ENCODE data around the gene LAP3.

LAP3 gene

GRCh38 chr4:17546222-17546621, 30.8 kb upstream of the LAP3 start:
- H3K27ac ChIP-seq (ENCODE audit: low read depth, low read length), result no peak overlapping the region
- H2AFZ ChIP-seq (ENCODE audit: low read length, unreplicated experiment), result no peak overlapping the region
- H3K4me1 ChIP-seq (ENCODE audit: control insufficient read depth, insufficient read depth, low read length, unreplicated experiment), result no peaks in the 10 kb centered on the region
- no peak overlapping the region for H3K4me3 ChIP-seq (ENCODE audit: low read depth, low read length)
- H3K27me3 ChIP-seq (ENCODE audit: insufficient read depth, low read length), result no peaks in the 10 kb centered on the region
- no peaks in the 10 kb centered on the region for H3K79me2 ChIP-seq (ENCODE audit: control insufficient read depth, insufficient read depth, low read length, unreplicated experiment)
- no peaks in the 10 kb centered on the region for H3K36me3 ChIP-seq (ENCODE audit: insufficient read depth, low read length)

GRCh38 chr4:17546678-17547077, 30.3 kb upstream of the LAP3 start:
- Histone ChIP-seq H3K4me1 (ENCODE audit: control insufficient read depth, insufficient read depth, low read length, unreplicated experiment) (no peaks in the 10 kb centered on the region), H2AFZ (ENCODE audit: low read length, unreplicated experiment) (no peak overlapping the region), H3K4me3 (ENCODE audit: low read depth, low read length) (no peak overlapping the region), H3K27me3 (ENCODE audit: insufficient read depth, low read length) (no peaks in the 10 kb centered on the region), H3K27ac (ENCODE audit: low read depth, low read length) (no peak overlapping the region), H3K36me3 (ENCODE audit: insufficient read depth, low read length) (no peaks in the 10 kb centered on the region), H3K79me2 (ENCODE audit: control insufficient read depth, insufficient read depth, low read length, unreplicated experiment) (no peaks in the 10 kb centered on the region)

GRCh38 chr4:17550549-17550948, 26.4 kb upstream of the LAP3 start:
- Histone ChIP-seq H3K27ac (ENCODE audit: low read depth, low read length) (no peak overlapping the region), H3K4me3 (ENCODE audit: low read depth, low read length) (no peak overlapping the region), H3K27me3 (ENCODE audit: insufficient read depth, low read length) (no peaks in the 10 kb centered on the region), H2AFZ (ENCODE audit: low read length, unreplicated experiment) (no peak overlapping the region), H3K79me2 (ENCODE audit: control insufficient read depth, insufficient read depth, low read length, unreplicated experiment) (no peaks in the 10 kb centered on the region), H3K4me1 (ENCODE audit: control insufficient read depth, insufficient read depth, low read length, unreplicated experiment) (no peaks in the 10 kb centered on the region), H3K36me3 (ENCODE audit: insufficient read depth, low read length) (no peaks in the 10 kb centered on the region)

GRCh38 chr4:17552427-17552826, 24.6 kb upstream of the LAP3 start:
- H3K4me3 ChIP-seq (ENCODE audit: low read depth, low read length), result no peak overlapping the region
- no peaks in the 10 kb centered on the region for H3K79me2 ChIP-seq (ENCODE audit: control insufficient read depth, insufficient read depth, low read length, unreplicated experiment)
- H2AFZ ChIP-seq (ENCODE audit: low read length, unreplicated experiment), result no peak overlapping the region
- no peaks in the 10 kb centered on the region for H3K4me1 ChIP-seq (ENCODE audit: control insufficient read depth, insufficient read depth, low read length, unreplicated experiment)
- H3K36me3 ChIP-seq (ENCODE audit: insufficient read depth, low read length), result no peaks in the 10 kb centered on the region
- H3K27ac ChIP-seq (ENCODE audit: low read depth, low read length), result no peak overlapping the region
- H3K27me3 ChIP-seq (ENCODE audit: insufficient read depth, low read length), result no peaks in the 10 kb centered on the region

GRCh38 chr4:17554568-17554967, 22.4 kb upstream of the LAP3 start:
- Histone ChIP-seq H3K36me3 (ENCODE audit: insufficient read depth, low read length) (no peaks in the 10 kb centered on the region), H2AFZ (ENCODE audit: low read length, unreplicated experiment) (no peak overlapping the region), H3K27ac (ENCODE audit: low read depth, low read length) (no peak overlapping the region), H3K4me1 (ENCODE audit: control insufficient read depth, insufficient read depth, low read length, unreplicated experiment) (no peaks in the 10 kb centered on the region), H3K4me3 (ENCODE audit: low read depth, low read length) (no peak overlapping the region), H3K27me3 (ENCODE audit: insufficient read depth, low read length) (no peaks in the 10 kb centered on the region), H3K79me2 (ENCODE audit: control insufficient read depth, insufficient read depth, low read length, unreplicated experiment) (no peaks in the 10 kb centered on the region)

GRCh38 chr4:17556498-17556897, 20.5 kb upstream of the LAP3 start:
- peaks cover 5% of the 10 kb centered on the region for H3K4me1 ChIP-seq (ENCODE audit: control insufficient read depth, insufficient read depth, low read length, unreplicated experiment)
- no peaks in the 10 kb centered on the region for H3K27me3 ChIP-seq (ENCODE audit: insufficient read depth, low read length)
- no peaks in the 10 kb centered on the region for H3K36me3 ChIP-seq (ENCODE audit: insufficient read depth, low read length)
- H3K79me2 ChIP-seq (ENCODE audit: control insufficient read depth, insufficient read depth, low read length, unreplicated experiment), result no peaks in the 10 kb centered on the region
- no peak overlapping the region for H3K4me3 ChIP-seq (ENCODE audit: low read depth, low read length)
- no peak overlapping the region for H2AFZ ChIP-seq (ENCODE audit: low read length, unreplicated experiment)
- H3K27ac ChIP-seq (ENCODE audit: low read depth, low read length), result no peak overlapping the region

GRCh38 chr4:17557880-17558279, 19.1 kb upstream of the LAP3 start:
- Histone ChIP-seq H2AFZ (ENCODE audit: low read length, unreplicated experiment) (no peak overlapping the region), H3K4me1 (ENCODE audit: control insufficient read depth, insufficient read depth, low read length, unreplicated experiment) (peaks cover 10% of the 10 kb centered on the region), H3K79me2 (ENCODE audit: control insufficient read depth, insufficient read depth, low read length, unreplicated experiment) (no peaks in the 10 kb centered on the region), H3K27me3 (ENCODE audit: insufficient read depth, low read length) (no peaks in the 10 kb centered on the region), H3K4me3 (ENCODE audit: low read depth, low read length) (no peak overlapping the region), H3K27ac (ENCODE audit: low read depth, low read length) (no peak overlapping the region), H3K36me3 (ENCODE audit: insufficient read depth, low read length) (no peaks in the 10 kb centered on the region)

GRCh38 chr4:17558941-17559708, 17.9 kb upstream of the LAP3 start:
- Histone ChIP-seq H3K79me2 (ENCODE audit: control insufficient read depth, insufficient read depth, low read length, unreplicated experiment) (no peaks in the 10 kb centered on the region), H3K27me3 (ENCODE audit: insufficient read depth, low read length) (no peaks in the 10 kb centered on the region), H3K27ac (ENCODE audit: low read depth, low read length) (no peak overlapping the region), H3K4me1 (ENCODE audit: control insufficient read depth, insufficient read depth, low read length, unreplicated experiment) (peaks cover 10% of the 10 kb centered on the region), H3K36me3 (ENCODE audit: insufficient read depth, low read length) (no peaks in the 10 kb centered on the region), H2AFZ (ENCODE audit: low read length, unreplicated experiment) (no peak overlapping the region), H3K4me3 (ENCODE audit: low read depth, low read length) (no peak overlapping the region)

- no peaks in the 10 kb centered on the region for H3K27me3 ChIP-seq (ENCODE audit: insufficient read depth, low read length)
- H3K4me3 ChIP-seq (ENCODE audit: low read depth, low read length), result no peak overlapping the region
- no peak overlapping the region for H3K27ac ChIP-seq (ENCODE audit: low read depth, low read length)
- no peaks in the 10 kb centered on the region for H3K79me2 ChIP-seq (ENCODE audit: control insufficient read depth, insufficient read depth, low read length, unreplicated experiment)
- H3K36me3 ChIP-seq (ENCODE audit: insufficient read depth, low read length), result no peaks in the 10 kb centered on the region
- H2AFZ ChIP-seq (ENCODE audit: low read length, unreplicated experiment), result no peak overlapping the region
- H3K4me1 ChIP-seq (ENCODE audit: control insufficient read depth, insufficient read depth, low read length, unreplicated experiment), result peaks cover 10% of the 10 kb centered on the region
These were observed 17.3 kb upstream of the LAP3 start for GRCh38 chr4:17559709-17560048.

- Histone ChIP-seq H3K36me3 (ENCODE audit: insufficient read depth, low read length) (no peaks in the 10 kb centered on the region), H3K27me3 (ENCODE audit: insufficient read depth, low read length) (no peaks in the 10 kb centered on the region), H3K4me1 (ENCODE audit: control insufficient read depth, insufficient read depth, low read length, unreplicated experiment) (peaks cover 10% of the 10 kb centered on the region), H3K79me2 (ENCODE audit: control insufficient read depth, insufficient read depth, low read length, unreplicated experiment) (no peaks in the 10 kb centered on the region), H3K27ac (ENCODE audit: low read depth, low read length) (no peak overlapping the region), H3K4me3 (ENCODE audit: low read depth, low read length) (no peak overlapping the region), H2AFZ (ENCODE audit: low read length, unreplicated experiment) (no peak overlapping the region)
These were observed 16.8 kb upstream of the LAP3 start for GRCh38 chr4:17560065-17560673.

- no peak overlapping the region for H2AFZ ChIP-seq (ENCODE audit: low read length, unreplicated experiment)
- H3K27ac ChIP-seq (ENCODE audit: low read depth, low read length), result no peak overlapping the region
- H3K36me3 ChIP-seq (ENCODE audit: insufficient read depth, low read length), result no peaks in the 10 kb centered on the region
- no peaks in the 10 kb centered on the region for H3K79me2 ChIP-seq (ENCODE audit: control insufficient read depth, insufficient read depth, low read length, unreplicated experiment)
- no peaks in the 10 kb centered on the region for H3K27me3 ChIP-seq (ENCODE audit: insufficient read depth, low read length)
- peaks cover 10% of the 10 kb centered on the region for H3K4me1 ChIP-seq (ENCODE audit: control insufficient read depth, insufficient read depth, low read length, unreplicated experiment)
- H3K4me3 ChIP-seq (ENCODE audit: low read depth, low read length), result no peak overlapping the region
These were observed 15.6 kb upstream of the LAP3 start for GRCh38 chr4:17561195-17561909.

Data from ACC112 (cell line).